Suppressor macrophage treated with lipopolysaccharide for 1 hour (primary cell): ENCODE results near the gene SLC22A2.
A peak's percentile ranks its signal among the peaks of the same experiment; 100 is the strongest.

Experiments used
- DNase-seq, 3 donors: peaks; one replicate each; pipeline ENCODE4 v3.0.0-alpha.2; 2020 to 2022

SLC22A2 gene

GRCh38 chr6:160203522-160203921 is 55.1 kb downstream of the SLC22A2 start:
- DNase-seq, result no peak

GRCh38 chr6:160203076-160203475 is 55.5 kb downstream of the SLC22A2 start:
- DNase-seq, result no peak

GRCh38 chr6:160202411-160202810 is 56.2 kb downstream of the SLC22A2 start:
- DNase-seq, result no peak

GRCh38 chr6:160201061-160201460 is 57.6 kb downstream of the SLC22A2 start:
- no peak for DNase-seq

DNA sequence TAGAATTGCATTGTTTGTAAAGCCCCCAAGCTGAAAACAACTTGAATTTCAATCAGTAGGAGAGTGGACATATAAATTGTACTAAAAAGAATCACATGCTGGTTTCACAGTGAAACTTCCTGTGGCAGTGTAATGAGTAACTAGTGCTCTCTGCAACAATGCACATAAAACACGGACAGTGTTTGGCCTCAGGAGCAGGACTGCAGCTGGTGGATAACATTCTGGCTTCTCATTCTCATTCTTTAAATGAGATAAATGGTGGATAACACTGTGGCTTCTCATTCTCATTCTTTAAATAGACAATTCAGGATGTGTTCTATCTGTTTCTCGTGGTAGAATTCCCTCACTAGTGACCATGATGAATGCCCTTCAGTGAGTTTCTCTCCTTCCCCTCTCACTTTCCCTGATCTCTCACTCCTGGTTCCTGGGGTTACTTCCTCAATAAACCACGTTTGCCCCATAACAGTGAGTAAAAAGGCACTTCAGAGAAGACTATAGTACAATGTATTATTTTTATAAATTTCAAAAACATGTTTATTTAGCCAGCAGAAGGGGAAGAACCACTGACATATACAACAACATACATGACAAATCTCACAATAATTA is 59.9 kb downstream of the SLC22A2 start:
- no peak for DNase-seq

- no peak for DNase-seq
Observed at GRCh38 chr6:160197662-160198061, 61.0 kb downstream of the SLC22A2 start.

- DNase-seq, result no peak
Observed at GRCh38 chr6:160194808-160195207, 63.8 kb downstream of the SLC22A2 start.

- no peak for DNase-seq
Observed at GRCh38 chr6:160192840-160193239, 65.8 kb downstream of the SLC22A2 start.

GRCh38 chr6:160190973-160191372 is 67.6 kb downstream of the SLC22A2 start:
- DNase-seq, result no peak

GRCh38 chr6:160190081-160190480 is 68.5 kb downstream of the SLC22A2 start:
- DNase-seq, result no peak

GRCh38 chr6:160188773-160189172 is 69.8 kb downstream of the SLC22A2 start:
- no peak for DNase-seq

GRCh38 chr6:160180706-160181105 is 77.9 kb downstream of the SLC22A2 start:
- no peak for DNase-seq

DNA sequence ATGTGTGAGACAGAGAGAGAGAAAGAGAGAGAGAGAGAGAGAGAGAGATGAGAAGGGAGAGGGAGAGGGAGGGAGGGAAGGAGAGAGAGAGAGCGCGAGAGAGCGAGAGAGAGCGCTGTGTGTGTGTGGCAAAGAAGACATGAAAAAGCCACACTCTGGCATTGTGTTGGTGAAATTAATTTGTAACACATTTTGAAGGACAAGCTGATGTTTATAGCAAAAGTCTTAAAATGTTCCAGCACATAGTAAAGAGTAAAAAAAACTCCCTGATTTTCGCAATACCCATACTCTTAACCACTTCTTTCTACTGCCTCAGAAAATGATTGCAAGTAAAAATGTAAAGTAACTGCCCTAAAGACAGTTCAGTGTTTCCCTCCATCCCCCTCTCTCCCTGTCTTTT is 80.3 kb downstream of the SLC22A2 start:
- peak in 1 of 3 donors; percentile 1 for DNase-seq

DNA sequence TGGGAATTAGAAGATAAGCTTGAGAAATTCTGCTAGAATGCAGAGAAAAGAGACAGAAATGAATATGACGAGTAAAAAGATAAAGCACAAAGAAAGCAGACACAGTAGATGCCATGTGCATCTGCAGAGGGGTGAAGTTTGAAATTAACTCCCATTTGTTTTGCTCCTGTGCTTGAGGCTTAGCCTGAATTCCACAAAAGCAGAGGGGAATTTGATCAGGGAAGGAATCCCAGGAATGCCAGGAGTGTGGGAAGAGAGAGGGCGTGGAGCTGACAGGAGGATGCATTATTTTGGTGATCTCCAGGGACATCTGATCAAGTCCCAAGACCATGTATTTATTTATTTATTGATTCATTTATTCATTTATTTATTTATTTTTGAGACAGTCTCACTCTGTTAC is 81.4 kb downstream of the SLC22A2 start:
- DNase-seq, result no peak

- no peak for DNase-seq
Observed at GRCh38 chr6:160174681-160175080, 83.9 kb downstream of the SLC22A2 start.

GRCh38 chr6:160173806-160174527 is 84.7 kb downstream of the SLC22A2 start:
- DNase-seq, result no peak

DNA sequence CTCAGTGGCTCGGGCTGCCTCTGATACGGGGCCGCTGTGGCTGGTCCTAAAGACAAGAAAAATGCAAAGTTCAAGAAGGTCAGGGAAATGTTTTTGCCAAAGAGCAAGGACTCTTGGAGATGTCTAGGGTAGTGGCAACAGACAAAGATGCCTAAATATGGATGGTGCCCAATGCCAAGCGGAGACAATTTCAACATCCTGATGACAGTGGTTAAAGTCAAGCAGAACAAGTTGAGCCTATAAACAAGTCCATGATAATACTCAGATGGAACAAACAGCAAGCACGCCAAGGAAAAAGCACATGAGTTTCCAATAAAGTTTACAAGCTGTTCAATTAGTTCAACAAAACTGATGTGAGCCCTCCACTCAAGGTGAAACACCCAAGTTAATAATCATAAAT is 85.9 kb downstream of the SLC22A2 start:
- no peak for DNase-seq

DNA sequence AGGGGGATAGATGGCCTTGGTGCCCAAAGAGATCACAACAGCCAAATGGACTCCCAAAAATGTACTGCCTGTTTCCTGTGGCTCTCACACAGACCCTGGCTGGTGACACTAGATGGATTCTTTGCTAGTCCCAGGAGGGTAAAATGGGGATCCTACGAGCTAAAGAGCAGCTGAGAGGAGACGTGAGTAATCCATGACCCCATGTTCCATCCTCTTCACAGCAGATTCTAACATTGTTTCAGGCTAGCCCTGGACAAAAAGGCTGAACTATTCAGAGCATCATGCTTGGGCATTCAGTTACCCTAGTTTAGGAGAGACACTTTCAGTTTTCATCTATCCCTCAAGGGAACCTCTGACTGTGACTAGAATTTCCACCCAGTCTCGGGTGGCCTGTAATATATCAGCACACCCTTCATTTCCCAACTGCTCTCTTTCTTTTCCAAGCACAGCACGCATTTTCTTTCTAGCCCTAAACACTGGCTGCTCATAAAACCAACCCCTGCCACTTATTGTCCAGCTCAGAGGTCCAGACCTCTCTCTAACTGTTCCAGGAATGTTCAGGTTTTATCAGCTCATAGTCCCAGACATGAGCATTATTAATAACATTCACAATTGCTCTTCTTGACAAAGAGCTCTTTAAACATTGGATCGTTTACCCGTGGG is 88.5 kb downstream of the SLC22A2 start:
- no peak for DNase-seq

DNA sequence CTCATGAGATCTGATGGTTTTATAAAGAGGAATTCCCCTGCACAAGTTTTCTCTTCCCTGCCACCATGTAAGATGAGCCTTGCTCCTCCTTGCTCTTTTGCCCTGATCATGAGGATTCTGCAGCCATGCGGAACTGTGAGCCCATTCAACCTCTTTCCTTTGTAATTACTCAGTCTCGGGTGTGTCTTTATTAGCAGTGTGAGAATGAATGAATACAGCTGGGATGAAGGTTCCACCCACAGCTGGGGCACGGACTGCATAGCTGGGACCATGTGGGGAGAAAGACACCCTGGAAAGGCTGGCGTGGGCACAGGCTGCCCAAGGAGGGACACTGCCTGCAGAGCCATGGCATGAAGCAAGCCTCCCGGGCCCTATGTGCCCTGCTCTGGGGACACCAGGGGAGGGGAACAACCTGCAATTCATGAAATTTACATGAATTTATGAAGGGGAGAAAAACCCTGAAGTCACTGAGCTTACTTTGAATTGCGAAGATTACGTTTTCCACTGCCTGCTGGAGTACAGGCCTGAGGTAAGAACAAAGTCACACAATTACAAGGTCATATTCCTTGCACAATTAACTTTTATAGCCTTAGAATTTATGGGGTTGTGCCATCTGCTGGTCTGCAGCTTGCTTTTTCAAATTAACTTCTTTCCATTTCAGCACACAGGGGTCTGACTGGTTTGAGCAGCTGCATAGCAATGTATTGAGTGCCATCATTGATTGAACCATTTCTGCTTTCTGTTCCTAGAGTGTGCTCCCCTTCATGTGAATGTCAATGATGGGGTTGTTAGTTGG is 90.8 kb downstream of the SLC22A2 start:
- DNase-seq, result no peak
